ENCODE measurements around the gene SHC2.

DNA sequence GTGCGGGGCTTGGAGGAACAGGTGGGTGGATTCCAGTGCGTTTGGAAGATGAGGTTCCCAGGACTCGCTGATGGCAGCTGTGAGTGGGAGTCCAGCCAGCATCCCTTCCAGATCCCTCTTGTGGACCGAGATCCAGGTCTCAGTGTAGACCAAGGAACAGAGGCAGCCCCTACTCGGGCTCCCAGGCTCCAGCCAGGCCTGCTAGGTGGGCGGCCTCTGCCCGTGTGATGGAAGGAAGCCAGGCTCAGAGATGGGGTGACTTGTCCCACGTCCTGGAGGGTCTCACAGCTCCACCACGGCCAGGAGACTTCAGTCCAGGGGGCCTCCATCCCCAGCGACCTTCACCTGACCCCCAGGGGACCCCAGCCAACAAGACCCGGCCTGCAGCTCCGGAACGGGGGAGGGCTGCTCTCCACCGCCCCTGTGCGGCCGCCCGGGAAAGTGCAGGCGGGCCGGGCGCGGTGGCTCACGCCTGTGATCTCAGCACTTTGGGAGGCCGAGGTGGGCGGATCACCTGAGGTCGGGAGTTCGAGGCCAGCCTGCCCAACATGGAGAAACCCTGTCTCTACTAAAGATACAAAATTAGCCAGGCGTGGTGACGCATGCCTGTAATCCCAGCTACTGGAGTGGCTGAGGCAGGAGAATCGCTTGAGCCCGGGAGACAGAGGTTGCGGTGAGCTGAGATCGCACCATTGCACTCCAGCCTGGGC is 34.7 kb upstream of the SHC2 start:
- TF ChIP-seq POLR2A (IDR thresholded peaks at IDR 0.05; ENCODE audit: low read depth, low read length) (no peak), TAF1 (IDR thresholded peaks at IDR 0.05; ENCODE audit: borderline replicate concordance, low read depth, low read length) (no peak), POLR2AphosphoS5 (IDR thresholded peaks at IDR 0.05; ENCODE audit: low read depth, low read length) (no peak)

Measured in GM12892 (cell line).